DND-41 (cell line): ENCODE measurements around the gene EFHC1.
A peak's percentile ranks its signal among the peaks of the same experiment; 100 is the strongest.

Experiments used
- ATAC-seq: fragments of 200-7000 bp; cut with Tn5 transposase; 3 replicates; pipeline ENCODE4 v1.9.1; 2021; ENCODE audit warnings: low read depth; ENCODE audit not compliant: insufficient read depth
- DNase-seq: peaks from one replicate; pipeline ENCODE4 v3.0.0-alpha.2; 2020
- H2AFZ ChIP-seq: 2 replicates; pipeline ENCODE4 v1.6.0; 2012; ENCODE audit warnings: low read depth, low read length
- H3K27ac ChIP-seq: 2 replicates; pipeline ENCODE4 v1.5.1; 2012; ENCODE audit warnings: low read length, inconsistent platforms
- H3K27me3 ChIP-seq: fragments of 200-600 bp; sonication (generic); 2 replicates; pipeline ENCODE4 v1.6.0; 2012; ENCODE audit warnings: low read length, mild to moderate bottlenecking, inconsistent platforms; ENCODE audit not compliant: insufficient read depth, poor library complexity
- H3K36me3 ChIP-seq: 2 replicates; pipeline ENCODE4 v1.5.1; 2012; ENCODE audit warnings: low read length, inconsistent platforms; ENCODE audit not compliant: insufficient read depth
- H3K4me1 ChIP-seq: 2 replicates; pipeline ENCODE4 v1.5.1; 2012; ENCODE audit warnings: mild to moderate bottlenecking, low read length; ENCODE audit not compliant: insufficient read depth
- H3K4me2 ChIP-seq: 2 replicates; pipeline ENCODE4 v1.6.0; 2012; ENCODE audit warnings: mild to moderate bottlenecking, moderate library complexity, low read length, inconsistent platforms; ENCODE audit not compliant: insufficient read depth
- H3K4me3 ChIP-seq, 2 experiments: fragments of 200-600 bp in 1 of 2; shearing (Covaris generic) in 1 of 2; 2 replicates each; pipeline ENCODE4 v1.5.1; 2012 to 2016; ENCODE audit warnings: inconsistent platforms in 2 of 2, low read length in 2 of 2, mild to moderate bottlenecking in 2 of 2, low read depth in 1 of 2, moderate library complexity in 1 of 2
- H3K79me2 ChIP-seq: 2 replicates; pipeline ENCODE4 v1.6.0; 2012; ENCODE audit warnings: low read length, inconsistent platforms; ENCODE audit not compliant: insufficient read depth
- H3K9ac ChIP-seq: 2 replicates; pipeline ENCODE4 v1.6.0; 2012; ENCODE audit warnings: low read depth, mild to moderate bottlenecking, inconsistent platforms, low read length, moderate library complexity
- H3K9me3 ChIP-seq: 2 replicates; pipeline ENCODE4 v1.5.1; 2012; ENCODE audit warnings: low read length, moderate library complexity, mild to moderate bottlenecking, inconsistent platforms; ENCODE audit not compliant: insufficient read depth, severe bottlenecking
- H4K20me1 ChIP-seq: 2 replicates; pipeline ENCODE4 v1.6.0; 2012; ENCODE audit warnings: low read length; ENCODE audit not compliant: insufficient read depth
- EZH2 ChIP-seq: IDR thresholded peaks from 3 replicates; pipeline ENCODE4 v1.6.1; 2012; ENCODE audit warnings: borderline replicate concordance, low read depth, mild to moderate bottlenecking, moderate library complexity, low read length, inconsistent platforms; ENCODE audit not compliant: severe bottlenecking
- TF ChIP-seq, protein P1 (sequence below): IDR thresholded peaks from 2 replicates; pipeline ENCODE4 v1.5.1; 2012; ENCODE audit warnings: borderline replicate concordance, low read length, moderate library complexity, mild to moderate bottlenecking; ENCODE audit not compliant: poor library complexity, severe bottlenecking; ENCODE audit errors: extremely low read depth

Gene EFHC1

GRCh38 chr6:52550870-52551269 is 130.7 kb downstream of the EFHC1 start:
- Histone ChIP-seq H3K79me2 (peaks cover 64% of the 10 kb centered on the region), H3K27ac (0 out of 2 replicates have a peak overlapping the region, but pooled peaks have one; percentile 14), H2AFZ (no peak overlapping the region), H3K4me1 (no peaks in the 10 kb centered on the region), H3K9ac (no peak overlapping the region), H3K4me3 (no peak overlapping the region), H3K36me3 (0 out of 2 replicates have a peak, but pooled peaks cover 3% of the 10 kb centered on the region), H4K20me1 (peaks cover 28% of the 10 kb centered on the region; the same call in 1 of the 2 replicates), H3K9me3 (no peaks in the 10 kb centered on the region), H3K4me2 (no peak overlapping the region), H3K27me3 (no peaks in the 10 kb centered on the region)
- DNase-seq (no peak), ATAC-seq (peak; percentile 49; the same call in 2 of the 3 replicates)
- TF ChIP-seq, protein P1, sequence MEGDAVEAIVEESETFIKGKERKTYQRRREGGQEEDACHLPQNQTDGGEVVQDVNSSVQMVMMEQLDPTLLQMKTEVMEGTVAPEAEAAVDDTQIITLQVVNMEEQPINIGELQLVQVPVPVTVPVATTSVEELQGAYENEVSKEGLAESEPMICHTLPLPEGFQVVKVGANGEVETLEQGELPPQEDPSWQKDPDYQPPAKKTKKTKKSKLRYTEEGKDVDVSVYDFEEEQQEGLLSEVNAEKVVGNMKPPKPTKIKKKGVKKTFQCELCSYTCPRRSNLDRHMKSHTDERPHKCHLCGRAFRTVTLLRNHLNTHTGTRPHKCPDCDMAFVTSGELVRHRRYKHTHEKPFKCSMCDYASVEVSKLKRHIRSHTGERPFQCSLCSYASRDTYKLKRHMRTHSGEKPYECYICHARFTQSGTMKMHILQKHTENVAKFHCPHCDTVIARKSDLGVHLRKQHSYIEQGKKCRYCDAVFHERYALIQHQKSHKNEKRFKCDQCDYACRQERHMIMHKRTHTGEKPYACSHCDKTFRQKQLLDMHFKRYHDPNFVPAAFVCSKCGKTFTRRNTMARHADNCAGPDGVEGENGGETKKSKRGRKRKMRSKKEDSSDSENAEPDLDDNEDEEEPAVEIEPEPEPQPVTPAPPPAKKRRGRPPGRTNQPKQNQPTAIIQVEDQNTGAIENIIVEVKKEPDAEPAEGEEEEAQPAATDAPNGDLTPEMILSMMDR: no peak
- no peak for TF ChIP-seq EZH2

DNA sequence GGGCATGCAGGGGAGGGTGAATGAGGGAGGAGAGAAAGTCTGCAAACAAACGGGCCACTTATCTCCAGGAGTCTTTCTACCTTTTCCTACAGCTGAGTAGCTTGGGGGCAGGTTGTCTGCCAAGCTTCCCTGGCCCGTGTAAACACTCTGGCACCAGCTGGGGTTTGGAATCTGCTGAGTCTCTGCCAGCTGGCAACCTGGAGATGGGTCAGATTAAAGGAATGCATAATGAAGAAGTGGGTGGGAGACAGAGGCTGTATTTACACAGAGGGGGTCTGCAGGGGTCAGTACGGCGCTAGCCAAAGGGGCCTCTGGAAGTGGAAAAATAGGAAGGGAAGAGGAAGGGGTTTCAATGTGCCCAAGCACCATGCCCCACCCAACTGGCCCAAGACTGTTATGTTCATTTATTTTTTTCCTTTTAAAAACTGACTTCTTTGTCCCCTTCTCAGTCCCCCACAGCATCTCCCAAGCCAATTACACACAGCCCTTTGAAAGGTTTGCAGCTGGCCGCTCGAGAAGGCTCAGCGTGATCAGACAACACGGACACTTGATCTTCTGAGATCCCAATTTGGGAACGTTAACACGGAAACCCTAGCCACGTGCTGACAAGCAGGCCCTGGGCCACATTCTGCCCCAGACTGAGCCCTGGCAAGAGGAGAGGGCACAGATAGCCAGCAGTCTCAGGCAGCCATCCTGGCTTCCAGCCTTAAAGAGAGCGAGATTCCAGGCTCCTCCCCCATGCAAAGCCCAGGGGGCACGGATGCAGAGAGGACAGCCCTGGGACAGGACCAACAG is 131.5 kb downstream of the EFHC1 start:
- no peak for DNase-seq
- 0 out of 2 replicates have a peak, but pooled peaks cover 3% of the 10 kb centered on the region for H3K36me3 ChIP-seq
- H2AFZ ChIP-seq: no peak overlapping the region
- H3K4me2 ChIP-seq: no peak overlapping the region
- no peak overlapping the region for H3K27ac ChIP-seq
- no peak overlapping the region for H3K4me3 ChIP-seq
- peaks cover 60% of the 10 kb centered on the region for H3K79me2 ChIP-seq
- H3K27me3 ChIP-seq: no peaks in the 10 kb centered on the region
- TF ChIP-seq, protein P1: no peak
- TF ChIP-seq EZH2: no peak
- no peak overlapping the region for H3K9ac ChIP-seq
- no peaks in the 10 kb centered on the region for H3K4me1 ChIP-seq
- H3K9me3 ChIP-seq: no peaks in the 10 kb centered on the region
- peak; percentile 25; the same call in 1 of the 3 replicates for ATAC-seq
- peaks cover 20% of the 10 kb centered on the region; the same call in 1 of the 2 replicates for H4K20me1 ChIP-seq

- H2AFZ ChIP-seq: no peak overlapping the region
- no peaks in the 10 kb centered on the region for H3K27me3 ChIP-seq
- DNase-seq: no peak
- no peak overlapping the region for H3K4me3 ChIP-seq
- H3K27ac ChIP-seq: no peak overlapping the region
- no peak for TF ChIP-seq EZH2
- TF ChIP-seq, protein P1: no peak
- H4K20me1 ChIP-seq: peaks cover 17% of the 10 kb centered on the region; the same call in 1 of the 2 replicates
- H3K36me3 ChIP-seq: 0 out of 2 replicates have a peak, but pooled peaks cover 3% of the 10 kb centered on the region
- no peaks in the 10 kb centered on the region for H3K4me1 ChIP-seq
- no peak overlapping the region for H3K9ac ChIP-seq
- ATAC-seq: no peak
- H3K4me2 ChIP-seq: no peak overlapping the region
- H3K9me3 ChIP-seq: no peaks in the 10 kb centered on the region
- peaks cover 58% of the 10 kb centered on the region for H3K79me2 ChIP-seq
Observed at GRCh38 chr6:52552278-52552643, 132.1 kb downstream of the EFHC1 start.
